B cell (primary cell): Measurements from ENCODE around the gene SEMA4C. TPM values are rescaled to one million over a fixed set of nuclear protein-coding genes. Genes with fewer than 3 reads are reported as not detected.

Source experiments
- ATAC-seq: fragments of 200-7000 bp; cut with Tn5 transposase; one replicate; pipeline ENCODE4 v1.10.0; 2021; ENCODE audit warnings: low read depth, mild to moderate bottlenecking, moderate number of reproducible peaks, moderate library complexity
- CTCF ChIA-PET: fragments of 350-600 bp; sonication (Branson Sonifier 250); formaldehyde crosslinking; loops from one replicate; lab custom pipeline; 2021; ENCODE audit warnings: antibody characterized with exemption, inconsistent platforms; lab: Charles Lee
- POLR2A ChIA-PET: fragments of 350-600 bp; sonication (Branson Sonifier 250); formaldehyde crosslinking; loops from one replicate; lab custom pipeline; 2021; ENCODE audit warnings: antibody characterized with exemption; lab: Charles Lee
- DNase-seq: peaks from one replicate; pipeline ENCODE4 v3.0.0; 2013
- H2AFZ ChIP-seq: 2 replicates; pipeline ENCODE4 v1.6.1; 2012; ENCODE audit warnings: mild to moderate bottlenecking, low read depth, low read length; ENCODE audit not compliant: insufficient read depth, poor library complexity, severe bottlenecking
- H3K27ac ChIP-seq, 2 donors: 1 replicate in 1 of 2; 2 replicates in 1 of 2; pipeline ENCODE4 v1.5.1; 2012 to 2013; ENCODE audit warnings: low read length in 2 of 2, mild to moderate bottlenecking in 2 of 2, moderate library complexity in 1 of 2
- H3K27me3 ChIP-seq, 4 experiments: fragments of 200-600 bp in 1 of 4; sonication (generic) in 1 of 4; replicated peaks in 1 of 4; 1 replicate in 2 of 4; 2 replicates in 2 of 4; pipeline versions ENCODE4 v1.6.1 to v1.7.0; 2013 to 2016; ENCODE audit warnings: low read length in 3 of 4, mild to moderate bottlenecking in 2 of 4, mixed read lengths in 1 of 4, moderate library complexity in 1 of 4; ENCODE audit not compliant: insufficient read depth in 4 of 4, control insufficient read depth in 3 of 4; ENCODE audit errors: control extremely low read depth in 1 of 4
- H3K36me3 ChIP-seq, 2 experiments: replicated peaks in 1 of 2; 1 replicate in 1 of 2; 2 replicates in 1 of 2; pipeline versions ENCODE4 v1.6.1 to v1.7.1; 2013; ENCODE audit warnings: low read length in 1 of 2; ENCODE audit not compliant: insufficient read depth in 2 of 2, control insufficient read depth in 1 of 2; ENCODE audit errors: control extremely low read depth in 1 of 2, extremely low read depth in 1 of 2
- H3K4me1 ChIP-seq, 2 donors: fragments of 200-600 bp in 1 of 2; sonication (generic) in 1 of 2; 1 replicate in 1 of 2; 2 replicates in 1 of 2; pipeline versions ENCODE4 v1.5.1 to v1.6.1; 2013 to 2017; ENCODE audit warnings: low read length in 2 of 2; ENCODE audit not compliant: control insufficient read depth in 2 of 2, insufficient read depth in 2 of 2
- H3K4me2 ChIP-seq: replicated peaks from 2 replicates; pipeline ENCODE3; 2012; ENCODE audit warnings: mild to moderate bottlenecking, low read depth, low read length; ENCODE audit not compliant: poor library complexity, severe bottlenecking
- H3K4me3 ChIP-seq, 5 experiments: fragments of 200-600 bp in 1 of 5; sonication (generic) in 1 of 5; 1 replicate in 3 of 5; 2 replicates in 2 of 5; pipeline versions ENCODE4 v1.5.1 to v1.7.0; 2011 to 2016; ENCODE audit warnings: low read length in 4 of 5, mild to moderate bottlenecking in 4 of 5, low read depth in 2 of 5, control low read depth in 1 of 5, moderate library complexity in 1 of 5; ENCODE audit not compliant: insufficient read depth in 1 of 5; ENCODE audit errors: control extremely low read depth in 1 of 5, extremely low read depth in 1 of 5
- H3K79me2 ChIP-seq: fragments of 200-600 bp; sonication (generic); one replicate; pipeline ENCODE4 v1.6.0; 2016; ENCODE audit warnings: low read length; ENCODE audit not compliant: control insufficient read depth, insufficient read depth
- H3K9ac ChIP-seq: fragments of 200-600 bp; sonication (generic); 2 replicates; pipeline ENCODE4 v1.6.1; 2017; ENCODE audit warnings: mild to moderate bottlenecking, low read length, moderate library complexity
- H3K9me3 ChIP-seq, 3 donors: one replicate each; pipeline versions ENCODE4 v1.6.1 to v1.7.1; 2013; ENCODE audit warnings: low read length in 2 of 3; ENCODE audit not compliant: control insufficient read depth in 2 of 3, insufficient read depth in 1 of 3; ENCODE audit errors: control extremely low read depth in 1 of 3
- H4K20me1 ChIP-seq: 2 replicates; pipeline ENCODE4 v1.6.0; 2012; ENCODE audit warnings: mild to moderate bottlenecking, low read length; ENCODE audit not compliant: insufficient read depth, control insufficient read depth, poor library complexity, severe bottlenecking
- H3K27ac Mint-ChIP-seq: one replicate; pipeline ENCODE4 v1.8.0; 2021; ENCODE audit warnings: mixed read lengths
- H3K27me3 Mint-ChIP-seq: one replicate; pipeline ENCODE4 v1.8.0; 2021; ENCODE audit warnings: mixed read lengths
- H3K4me1 Mint-ChIP-seq: one replicate; pipeline ENCODE4 v1.8.0; 2021; ENCODE audit warnings: mixed read lengths
- H3K4me3 Mint-ChIP-seq: one replicate; pipeline ENCODE4 v1.8.0; 2021; ENCODE audit warnings: mixed read lengths
- H3K9me3 Mint-ChIP-seq: one replicate; pipeline ENCODE4 v1.8.0; 2022; ENCODE audit warnings: mixed read lengths; ENCODE audit not compliant: insufficient read depth
- CTCF ChIP-seq: fragments of 200-600 bp; IDR thresholded peaks from one replicate; pipeline ENCODE4 v1.8.0; 2022; ENCODE audit warnings: antibody characterized with exemption, mild to moderate bottlenecking
- EZH2 ChIP-seq: IDR thresholded peaks from 2 replicates; pipeline ENCODE4 v1.6.1; 2012; ENCODE audit warnings: borderline replicate concordance, low read depth, mild to moderate bottlenecking, moderate library complexity, low read length; ENCODE audit not compliant: insufficient read depth, poor library complexity, severe bottlenecking
- WGBS: methylation state at CpG from one replicate; pipeline ENCODE4 v1.1.5; 2013; ENCODE audit warnings: missing lambda C conversion rate; ENCODE audit not compliant: insufficient coverage; 5-methylcytosine and 5-hydroxymethylcytosine counted together
- intact Hi-C: fragments of 100-400 bp; cut with micrococcal nuclease; formaldehyde crosslinking; loops from one replicate; pipeline ENCODE4 v1.10.0; 2022
- polyA plus RNA-seq: library from polyadenylated mRNA; depleted of rRNA; stranded (reverse); fragments of >200 nt; gene quantifications from 2 replicates; pipeline ENCODE4 v1.2.3, GENCODE V29; 2012
- total RNA-seq, 2 donors: library from RNA; stranded (reverse); fragments of 120-200 nt in 1 of 2; gene quantifications; 1 replicate in 1 of 2; 2 replicates in 1 of 2; pipeline versions ENCODE4 v1.2.3 to v1.2.4, GENCODE V29; 2013 to 2022

The SEMA4C gene
- total and polyA plus RNA-seq, 2 donors (not counting 1 experiment from before 2014, with no cell fraction given), result 0.28 to 0.94 TPM

GRCh38 chr2:96893289-96894150 is 23.6 kb upstream of the SEMA4C start:
- intact Hi-C loops, result no loop called here
- peaks cover 8% of the 10 kb centered on the region for H3K4me1 Mint-ChIP-seq
- H3K4me2 ChIP-seq, result no peak overlapping the region
- WGBS, result over 99% methylated on average over 12 of the region's 16 CpGs
- CTCF ChIA-PET, result interaction anchor here (1.3 kb wide), 1 partner anchor 23 kb away, joined by 3 read pairs; no protein-coding TSS in a partner anchor
- no peaks in the 10 kb centered on the region for H3K27me3 ChIP-seq
- peaks cover 3 to 5% of the 10 kb centered on the region in 2 donors for H3K4me1 ChIP-seq
- POLR2A ChIA-PET, result no interaction called here
- no peak overlapping the region for H3K27ac Mint-ChIP-seq
- TF ChIP-seq EZH2 (no peak), CTCF (no peak)
- no peak overlapping the region for H3K4me3 ChIP-seq
- no peaks in the 10 kb centered on the region for H3K36me3 ChIP-seq
- H3K27me3 Mint-ChIP-seq, result peaks cover 3% of the 10 kb centered on the region
- no peaks in the 10 kb centered on the region for H3K9me3 Mint-ChIP-seq
- no peaks in the 10 kb centered on the region for H3K9me3 ChIP-seq
- no peaks in the 10 kb centered on the region for H3K79me2 ChIP-seq
- H2AFZ ChIP-seq, result no peak overlapping the region
- DNase-seq (no peak), ATAC-seq (no peak)
- H4K20me1 ChIP-seq, result no peaks in the 10 kb centered on the region
- H3K4me3 Mint-ChIP-seq, result no peak overlapping the region
- H3K9ac ChIP-seq, result no peak overlapping the region
- no peak overlapping the region for H3K27ac ChIP-seq
